NCI-H2227 (cell line): ENCODE results near the gene ORM2.
A peak's percentile ranks its signal among the peaks of the same experiment; 100 is the strongest.

Source experiments
- DNase-seq: peaks from one replicate; lab custom pipeline; 2025; ENCODE audit not compliant: unreplicated experiment; lab: John Stamatoyannopoulos, UW

Gene ORM2

GRCh38 chr9:114348261-114348905 is 18.7 kb downstream of the ORM2 start:
- DNase-seq, result no peak

GRCh38 chr9:114348906-114349482 is 19.3 kb downstream of the ORM2 start:
- DNase-seq, result peak; percentile 55

GRCh38 chr9:114349713-114350480 is 20.2 kb downstream of the ORM2 start:
- no peak for DNase-seq

GRCh38 chr9:114350636-114351401 is 21.1 kb downstream of the ORM2 start:
- no peak for DNase-seq

GRCh38 chr9:114351932-114352331 is 22.3 kb downstream of the ORM2 start:
- no peak for DNase-seq

- DNase-seq, result no peak
Observed at GRCh38 chr9:114355821-114356220, 26.2 kb downstream of the ORM2 start.

- DNase-seq, result no peak
Observed at GRCh38 chr9:114356792-114357191, 27.1 kb downstream of the ORM2 start.

GRCh38 chr9:114357360-114357759 is 27.7 kb downstream of the ORM2 start:
- no peak for DNase-seq

- DNase-seq, result no peak
Observed at GRCh38 chr9:114357911-114358328, 28.3 kb downstream of the ORM2 start.

GRCh38 chr9:114359801-114360200 is 30.1 kb downstream of the ORM2 start:
- DNase-seq, result no peak

- DNase-seq, result no peak
Observed at GRCh38 chr9:114361542-114361941, 31.9 kb downstream of the ORM2 start.

GRCh38 chr9:114362394-114362793 is 32.7 kb downstream of the ORM2 start:
- DNase-seq, result no peak

- DNase-seq, result no peak
Observed at GRCh38 chr9:114363424-114363823, 33.8 kb downstream of the ORM2 start.

GRCh38 chr9:114364134-114365041 is 34.7 kb downstream of the ORM2 start:
- no peak for DNase-seq

GRCh38 chr9:114365194-114365593 is 35.5 kb downstream of the ORM2 start:
- no peak for DNase-seq

GRCh38 chr9:114366334-114367128 is 36.9 kb downstream of the ORM2 start:
- no peak for DNase-seq

- DNase-seq, result no peak
Observed at GRCh38 chr9:114367366-114367765, 37.7 kb downstream of the ORM2 start.

- no peak for DNase-seq
Observed at GRCh38 chr9:114367772-114368569, 38.3 kb downstream of the ORM2 start.
